GM18909 (cell line): ENCODE data around the gene C2CD2L.
A peak's percentile ranks its signal among the peaks of the same experiment; 100 is the strongest.
"Not testable (repeated sequence)": the region's sequence is repeated elsewhere in the genome, so short reads cannot be mapped to it uniquely, and the experiment has no call there.

Source experiments
- ATAC-seq: cut with Tn5 transposase; IDR thresholded peaks from one replicate; pipeline ENCODE4 v1.9.1; 2021; ENCODE audit warnings: mild to moderate bottlenecking; ENCODE audit not compliant: unreplicated experiment, poor library complexity

Gene C2CD2L

GRCh38 chr11:119092880-119093842, 14.0 kb upstream of the C2CD2L start:
- ATAC-seq = no peak

- peak; percentile 10 for ATAC-seq
These were observed 13.0 kb upstream of the C2CD2L start for GRCh38 chr11:119093942-119094815.

- ATAC-seq = peak; percentile 35
These were observed 12.4 kb upstream of the C2CD2L start for GRCh38 chr11:119094816-119095065.

- peak; percentile 80 for ATAC-seq
These were observed 11.9 kb upstream of the C2CD2L start for GRCh38 chr11:119095066-119095880.

- no peak for ATAC-seq
These were observed 7.4 kb upstream of the C2CD2L start for GRCh38 chr11:119099711-119100110.

- ATAC-seq = no peak
These were observed 6.7 kb upstream of the C2CD2L start for GRCh38 chr11:119100246-119100970.

GRCh38 chr11:119100994-119101758, 6.0 kb upstream of the C2CD2L start:
- peak; percentile 29 for ATAC-seq

- peak; percentile 79 for ATAC-seq
These were observed 5.3 kb upstream of the C2CD2L start, which contains the start of gene DPAGT1 for GRCh38 chr11:119101759-119102423. Gene DPAGT1, minus strand, starts transcription at chr11:119101853. Its CDS starts 198 bp downstream, at chr11:119101655.

GRCh38 chr11:119103161-119103664, 3.9 kb upstream of the C2CD2L start:
- ATAC-seq = not testable (repeated sequence)

- ATAC-seq = no peak
These were observed 3.4 kb upstream of the C2CD2L start for GRCh38 chr11:119103793-119104192.

GRCh38 chr11:119107538-119108145, 498 bp downstream of the C2CD2L start:
- ATAC-seq = peak; percentile 28

- peak; percentile 19 for ATAC-seq
These were observed 1.2 kb downstream of the C2CD2L start for GRCh38 chr11:119108146-119108856.

- no peak for ATAC-seq
These were observed 1.7 kb downstream of the C2CD2L start for GRCh38 chr11:119108857-119109221.

- no peak for ATAC-seq
These were observed 2.7 kb downstream of the C2CD2L start for GRCh38 chr11:119109843-119110242.

- no peak for ATAC-seq
These were observed 3.3 kb downstream of the C2CD2L start for GRCh38 chr11:119110439-119110838.

- no peak for ATAC-seq
These were observed 4.3 kb downstream of the C2CD2L start for GRCh38 chr11:119111361-119111925.
